Heart left ventricle (tissue), 16 donors: ENCODE data around the gene DCD. TPM values are rescaled to one million over a fixed set of nuclear protein-coding genes. Genes with fewer than 3 reads are reported as not detected.
"Not testable (repeated sequence)": the region's sequence is repeated elsewhere in the genome, so short reads cannot be mapped to it uniquely, and the experiment has no call there.

Source experiments
- ATAC-seq, 4 donors: fragments of 200-7000 bp; cut with Tn5 transposase; one replicate each; pipeline ENCODE4 v1.9.1; 2020 to 2022; ENCODE audit warnings: moderate library complexity in 4 of 4, mild to moderate bottlenecking in 3 of 4, moderate number of reproducible peaks in 1 of 4
- DNase-seq, 5 donors: peaks; one replicate each; pipeline ENCODE4 v3.0.0-alpha.2; 2020
- H3K27ac ChIP-seq, 12 donors: fragments of 200-600 bp; sonication (generic) in 4 of 12; one replicate each; pipeline versions ENCODE4 v1.5.0 to v1.8.0; 2016 to 2022; ENCODE audit warnings: mild to moderate bottlenecking in 2 of 12
- H3K27me3 ChIP-seq, 9 donors: fragments of 200-600 bp; sonication (generic) in 2 of 9; one replicate each; pipeline versions ENCODE4 v1.5.1 to v1.8.0; 2016 to 2022; ENCODE audit warnings: mild to moderate bottlenecking in 3 of 9
- H3K36me3 ChIP-seq, 9 donors: fragments of 200-600 bp; sonication (generic) in 2 of 9; one replicate each; pipeline versions ENCODE4 v1.5.0 to v1.8.0; 2018 to 2022; ENCODE audit warnings: mild to moderate bottlenecking in 2 of 9
- H3K4me1 ChIP-seq, 12 donors: fragments of 200-600 bp; sonication (generic) in 4 of 12; one replicate each; pipeline versions ENCODE4 v1.5.0 to v1.8.0; 2016 to 2022; ENCODE audit warnings: mild to moderate bottlenecking in 3 of 12
- H3K4me3 ChIP-seq, 12 donors: fragments of 200-600 bp; sonication (generic) in 4 of 12; one replicate each; pipeline versions ENCODE4 v1.5.0 to v1.8.0; 2017 to 2022; ENCODE audit warnings: mild to moderate bottlenecking in 9 of 12, moderate library complexity in 4 of 12
- H3K9me3 ChIP-seq, 12 donors: fragments of 200-600 bp; sonication (generic) in 4 of 12; one replicate each; pipeline versions ENCODE4 v1.5.0 to v1.8.0; 2016 to 2022; ENCODE audit warnings: mild to moderate bottlenecking in 1 of 12
- POLR2A ChIP-seq, 2 donors: fragments of 450-650 bp; IDR thresholded peaks; one replicate each; pipeline ENCODE4 v1.6.1; 2017; ENCODE audit warnings: antibody characterized with exemption in 2 of 2, mild to moderate bottlenecking in 2 of 2, moderate library complexity in 2 of 2
- WGBS, 4 donors: extraction: QIAGEN DNeasy Blood & Tissue Kit in 2 of 4; methylation state at CpG; one replicate each; pipeline versions ENCODE4 v1.1.5 to v1.1.7; 2013 to 2018; 5-methylcytosine and 5-hydroxymethylcytosine counted together
- intact Hi-C, 10 donors: fragments of 100-400 bp; cut with DNase I; formaldehyde crosslinking; loops; one replicate each; pipeline versions ENCODE4 v1.11.1 to v1.14.2; 2022
- polyA plus RNA-seq, 2 donors: library from polyadenylated mRNA; stranded (reverse); fragments of 200-250 nt; gene quantifications; one replicate each; pipeline ENCODE4 v1.2.3, GENCODE V29; 2013
- total RNA-seq, 9 donors: library from RNA; depleted of rRNA in 2 of 9; stranded (reverse); fragments of >200 nt in 2 of 9; fragmentation: NEBNext Ultra II Directional in 3 of 9; extraction: Animal tissue kit (Norgen Biotek cat#: 25700) in 3 of 9; gene quantifications; one replicate each; pipeline versions ENCODE4 v1.1.0 to v1.2.4, GENCODE V29; 2016 to 2023
- TF ChIP-seq, protein P1 (sequence below), 12 donors: fragments of 200-600 bp; sonication (generic) in 4 of 12; IDR thresholded peaks; one replicate each; pipeline versions ENCODE4 v1.5.0 to v1.8.0; 2018 to 2022; ENCODE audit warnings: antibody characterized with exemption in 12 of 12, mild to moderate bottlenecking in 5 of 12
- donor health status: ischemic (EF 13 %, LVEDD 7.1; RV severe dilation, severe dysfunction).
- donor health status: healthy with polysubstance abuse.
- donor health status: DM: no; HTN: yes; CAD: no.
- donor health status: DM: no; HTN: no; CAD: no.
- donor health status: ischemic (EF 25% LVEDD 6.9; RV normal size, moderate dysfunction).
- donor health status: ischemic (EF 25% LVEDD 5.7; RV mildly dilated, moderate dysfunction).
- donor health status: healthy.
- donor health status: DM: yes; HTN: yes; CAD: no.
- donor health status: ischemic (EF 35%, LVEDD 5.7; RV mildly dilated, moderate dysfunction).
- donor health status: nonischemic (EF 11% LVEDD 7.7; RV severe dilation, severe dysfunction).
- donor health status: DM: yes; HTN: yes; CAD: no.
- donor health status: PGD.
- donor health status: ischemic (EF 29% LVEDD 5.4; RV normal size, mild dysfunction).
- donor health status: nonischemic (EF 23%, LVEDD 6.1; RV moderate dilation, normal function).

DCD gene
- total and polyA plus RNA-seq, 11 donors: not detected

- TF ChIP-seq, protein P1, sequence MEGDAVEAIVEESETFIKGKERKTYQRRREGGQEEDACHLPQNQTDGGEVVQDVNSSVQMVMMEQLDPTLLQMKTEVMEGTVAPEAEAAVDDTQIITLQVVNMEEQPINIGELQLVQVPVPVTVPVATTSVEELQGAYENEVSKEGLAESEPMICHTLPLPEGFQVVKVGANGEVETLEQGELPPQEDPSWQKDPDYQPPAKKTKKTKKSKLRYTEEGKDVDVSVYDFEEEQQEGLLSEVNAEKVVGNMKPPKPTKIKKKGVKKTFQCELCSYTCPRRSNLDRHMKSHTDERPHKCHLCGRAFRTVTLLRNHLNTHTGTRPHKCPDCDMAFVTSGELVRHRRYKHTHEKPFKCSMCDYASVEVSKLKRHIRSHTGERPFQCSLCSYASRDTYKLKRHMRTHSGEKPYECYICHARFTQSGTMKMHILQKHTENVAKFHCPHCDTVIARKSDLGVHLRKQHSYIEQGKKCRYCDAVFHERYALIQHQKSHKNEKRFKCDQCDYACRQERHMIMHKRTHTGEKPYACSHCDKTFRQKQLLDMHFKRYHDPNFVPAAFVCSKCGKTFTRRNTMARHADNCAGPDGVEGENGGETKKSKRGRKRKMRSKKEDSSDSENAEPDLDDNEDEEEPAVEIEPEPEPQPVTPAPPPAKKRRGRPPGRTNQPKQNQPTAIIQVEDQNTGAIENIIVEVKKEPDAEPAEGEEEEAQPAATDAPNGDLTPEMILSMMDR (IDR thresholded peaks at IDR 0.05): no peak
- no peak for TF ChIP-seq POLR2A (IDR thresholded peaks at IDR 0.05)
- ATAC-seq (no peak), DNase-seq (no peak)
- intact Hi-C loops: no loop called here
- Histone ChIP-seq H3K27ac (no peak overlapping the region), H3K27me3 (peaks cover 0 to 3% (median 0%) of the 10 kb centered on the region in 9 donors), H3K36me3 (no peaks in the 10 kb centered on the region), H3K4me3 (no peak overlapping the region), H3K9me3 (no peaks in the 10 kb centered on the region), H3K4me1 (no peaks in the 10 kb centered on the region)
- WGBS, 4 donors: 72 to 87% (median 76%) methylated on average over 3 of the region's 3 CpGs
These were observed 17.8 kb upstream of the DCD start for GRCh38 chr12:54666008-54666407.

- H3K27me3 ChIP-seq, DNase-seq, H3K4me3 ChIP-seq, intact Hi-C loops, H3K9me3 ChIP-seq, H3K36me3 ChIP-seq, H3K27ac ChIP-seq, ATAC-seq, H3K4me1 ChIP-seq: not testable (repeated sequence)
- WGBS, 4 donors: 66 to 79% (median 76%) methylated on average over 3 of the region's 3 CpGs
These were observed 17.0 kb upstream of the DCD start for GRCh38 chr12:54665022-54665635.

DNA sequence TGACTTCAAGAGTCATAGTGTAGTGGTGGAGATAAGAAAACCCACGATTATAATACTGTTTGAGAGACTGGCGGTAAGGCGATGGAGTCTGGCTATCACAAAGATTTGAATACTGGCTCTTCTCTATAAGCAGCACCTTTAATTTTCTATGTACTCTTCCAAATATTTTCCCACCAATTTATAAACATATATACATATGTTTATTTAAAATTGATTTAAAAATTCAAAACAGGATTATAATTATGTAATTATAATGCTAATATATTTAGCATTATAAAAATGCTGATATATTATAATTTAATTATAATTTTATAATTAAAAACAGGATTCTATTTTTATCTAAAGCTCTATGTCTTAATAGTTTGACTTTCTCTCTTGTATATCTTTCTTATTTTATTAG lies 15.4 kb upstream of the DCD start:
- WGBS, 4 donors: 65 to 73% (median 68%) methylated on average over 3 of the region's 3 CpGs
- intact Hi-C loops: no loop called here
- no peaks in the 10 kb centered on the region for H3K36me3 ChIP-seq
- H3K27ac ChIP-seq: no peak overlapping the region
- no peak for ATAC-seq
- peaks cover 0 to 13% (median 0%) of the 10 kb centered on the region in 9 donors for H3K27me3 ChIP-seq
- H3K9me3 ChIP-seq: no peaks in the 10 kb centered on the region
- no peaks in the 10 kb centered on the region for H3K4me1 ChIP-seq
- TF ChIP-seq, protein P1 (IDR thresholded peaks at IDR 0.05): no peak
- TF ChIP-seq POLR2A (IDR thresholded peaks at IDR 0.05): no peak
- DNase-seq: no peak
- no peak overlapping the region for H3K4me3 ChIP-seq

DNA sequence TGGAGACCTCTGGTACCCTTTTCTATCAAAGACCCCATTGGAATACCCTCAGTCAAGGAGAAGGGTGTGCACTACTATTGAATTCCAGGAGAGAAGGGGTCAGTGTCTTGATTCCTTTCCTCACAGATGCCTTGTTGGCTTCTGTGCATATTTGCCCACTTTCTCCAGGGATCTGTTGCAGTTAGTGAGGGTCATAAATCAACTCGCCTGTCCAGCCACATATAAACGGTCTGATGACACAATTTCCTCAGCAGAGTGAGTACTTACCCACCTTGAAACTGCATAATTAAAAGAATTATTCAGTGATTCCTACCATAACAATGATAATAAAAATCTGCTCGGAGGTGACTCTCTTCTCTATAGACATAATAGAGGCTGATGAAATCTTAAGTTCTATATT lies 13.9 kb upstream of the DCD start:
- Histone ChIP-seq H3K27ac (no peak overlapping the region), H3K4me1 (no peaks in the 10 kb centered on the region), H3K9me3 (no peaks in the 10 kb centered on the region), H3K4me3 (no peak overlapping the region), H3K27me3 (peaks cover 0 to 26% (median 0%) of the 10 kb centered on the region in 9 donors), H3K36me3 (no peaks in the 10 kb centered on the region)
- TF ChIP-seq POLR2A (IDR thresholded peaks at IDR 0.05): no peak
- TF ChIP-seq, protein P1 (IDR thresholded peaks at IDR 0.05): no peak
- no peak for ATAC-seq
- WGBS, 4 donors: 53 to 73% (median 70%) methylated on average over 3 of the region's 3 CpGs
- no peak for DNase-seq
- intact Hi-C loops: no loop called here

GRCh38 chr12:54661048-54661447 lies 12.9 kb upstream of the DCD start:
- ATAC-seq (no peak), DNase-seq (no peak)
- Histone ChIP-seq H3K36me3 (no peaks in the 10 kb centered on the region), H3K27me3 (peaks cover 0 to 26% (median 0%) of the 10 kb centered on the region in 9 donors), H3K9me3 (no peaks in the 10 kb centered on the region), H3K27ac (no peak overlapping the region), H3K4me1 (no peaks in the 10 kb centered on the region), H3K4me3 (no peak overlapping the region)
- intact Hi-C loops: no loop called here
- WGBS, 4 donors: 71 to 91% (median 77%) methylated on average over 2 of the region's 2 CpGs
- TF ChIP-seq, protein P1 (IDR thresholded peaks at IDR 0.05): no peak
- TF ChIP-seq POLR2A (IDR thresholded peaks at IDR 0.05): no peak
